Measurements from ENCODE around the gene ESRRB. TPM values are rescaled to one million over a fixed set of nuclear protein-coding genes. Genes with fewer than 3 reads are reported as not detected.

ESRRB gene
- total and polyA plus RNA-seq, 9 donors, result 0.07 to 0.40 TPM; not detected in 7

- H3K27me3 ChIP-seq, result no peaks in the 10 kb centered on the region
- H3K36me3 ChIP-seq, result no peaks in the 10 kb centered on the region
- no peak for DNase-seq
- intact Hi-C loops (cut with DNase I), result no loop called here
- H3K9me3 ChIP-seq, result no peaks in the 10 kb centered on the region
- TF ChIP-seq EP300 (IDR thresholded peaks at IDR 0.05) (no peak), POLR2A (IDR thresholded peaks at IDR 0.05) (no peak), CTCF (IDR thresholded peaks at IDR 0.05) (no peak)
- H3K4me1 ChIP-seq (ENCODE audit: insufficient read depth), result no peaks in the 10 kb centered on the region
- H3K27ac ChIP-seq, result no peak overlapping the region
- H3K4me3 ChIP-seq, result no peak overlapping the region
- 66 to 71% (median 67%) methylated on average over 7 of the region's 7 CpGs for WGBS, 3 donors
Observed at GRCh38 chr14:76509311-76509710, 133.4 kb downstream of the ESRRB start.

GRCh38 chr14:76510181-76510580, 134.2 kb downstream of the ESRRB start:
- TF ChIP-seq CTCF (IDR thresholded peaks at IDR 0.05) (no peak), EP300 (IDR thresholded peaks at IDR 0.05) (no peak), POLR2A (IDR thresholded peaks at IDR 0.05) (no peak)
- H3K27ac ChIP-seq, result no peak overlapping the region
- H3K27me3 ChIP-seq, result no peaks in the 10 kb centered on the region
- intact Hi-C loops (cut with DNase I), result no loop called here
- H3K36me3 ChIP-seq, result no peaks in the 10 kb centered on the region
- 60 to 74% (median 64%) methylated on average over 3 of the region's 3 CpGs for WGBS, 3 donors
- no peaks in the 10 kb centered on the region for H3K9me3 ChIP-seq
- H3K4me3 ChIP-seq, result no peak overlapping the region
- H3K4me1 ChIP-seq (ENCODE audit: insufficient read depth), result no peaks in the 10 kb centered on the region
- no peak for DNase-seq

- Histone ChIP-seq H3K27me3 (no peaks in the 10 kb centered on the region), H3K27ac (no peak overlapping the region), H3K4me3 (no peak overlapping the region), H3K9me3 (no peaks in the 10 kb centered on the region), H3K4me1 (ENCODE audit: insufficient read depth) (no peaks in the 10 kb centered on the region), H3K36me3 (no peaks in the 10 kb centered on the region)
- DNase-seq, result no peak
- TF ChIP-seq POLR2A (IDR thresholded peaks at IDR 0.05) (no peak), CTCF (IDR thresholded peaks at IDR 0.05) (no peak), EP300 (IDR thresholded peaks at IDR 0.05) (no peak)
- intact Hi-C loops (cut with DNase I), result no loop called here
- WGBS, 3 donors, result 58 to 63% (median 61%) methylated on average over 6 of the region's 6 CpGs
Observed at GRCh38 chr14:76514213-76514998, 138.5 kb downstream of the ESRRB start.

- no peaks in the 10 kb centered on the region for H3K27me3 ChIP-seq
- WGBS, 3 donors, result 44 to 54% (median 48%) methylated on average over 3 of the region's 3 CpGs
- intact Hi-C loops (cut with DNase I), result no loop called here
- TF ChIP-seq CTCF (IDR thresholded peaks at IDR 0.05) (no peak), EP300 (IDR thresholded peaks at IDR 0.05) (no peak)
- no peak overlapping the region for H3K27ac ChIP-seq
- no peaks in the 10 kb centered on the region for H3K9me3 ChIP-seq
- no peaks in the 10 kb centered on the region for H3K4me1 ChIP-seq (ENCODE audit: insufficient read depth)
- H3K36me3 ChIP-seq, result no peaks in the 10 kb centered on the region
- H3K4me3 ChIP-seq, result no peak overlapping the region
- no peak for DNase-seq
Observed at GRCh38 chr14:76516884-76517283, 140.9 kb downstream of the ESRRB start.

Measured in ovary (tissue), 9 donors.